SW480 (cell line): Measurements from ENCODE around the gene LRRC4.

Source experiments
- DNase-seq: peaks from one replicate; pipeline ENCODE4 v3.0.0-alpha.2; 2016; ENCODE audit warnings: low spot score

The LRRC4 gene

DNA sequence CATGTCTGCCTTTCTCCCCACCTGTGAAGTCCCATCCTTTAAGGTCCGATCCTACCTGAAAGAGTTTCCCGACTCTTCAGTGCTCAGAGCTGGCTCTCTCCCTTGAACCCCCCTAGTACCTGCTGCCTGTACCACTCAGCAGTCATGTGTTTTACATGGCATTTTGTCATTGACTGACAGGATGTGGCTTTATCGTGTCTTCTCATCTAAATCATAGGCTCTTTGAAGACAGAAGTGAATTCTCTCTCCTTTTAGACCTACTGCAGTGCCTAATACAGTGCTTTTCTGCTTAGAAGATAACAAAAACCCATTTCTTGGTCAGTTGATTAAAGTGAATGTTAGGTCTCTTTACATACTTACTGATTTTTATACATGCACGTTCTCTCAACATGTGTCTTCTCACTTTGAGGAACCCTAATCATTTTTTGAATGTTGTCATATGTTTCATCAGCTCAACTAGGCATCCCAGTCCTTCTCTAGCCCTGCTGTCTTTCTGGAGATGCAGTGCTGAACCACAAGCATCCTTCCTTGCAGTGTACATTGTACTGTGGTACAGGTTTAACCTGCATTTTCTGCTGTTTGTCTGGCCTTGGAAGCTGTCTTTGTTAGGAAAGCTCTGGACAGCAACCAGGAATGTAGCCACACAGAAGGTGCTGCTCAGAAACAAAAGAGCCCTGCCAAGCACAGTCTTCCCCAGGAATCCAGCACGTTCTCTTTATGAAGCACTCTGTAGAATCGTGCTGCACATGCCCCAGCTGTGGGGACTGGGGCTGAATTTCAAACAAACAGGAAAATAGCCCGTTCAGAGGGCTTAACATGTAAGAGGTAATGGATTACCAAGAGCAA, 28.1 kb upstream of the LRRC4 start:
- no peak for DNase-seq

DNA sequence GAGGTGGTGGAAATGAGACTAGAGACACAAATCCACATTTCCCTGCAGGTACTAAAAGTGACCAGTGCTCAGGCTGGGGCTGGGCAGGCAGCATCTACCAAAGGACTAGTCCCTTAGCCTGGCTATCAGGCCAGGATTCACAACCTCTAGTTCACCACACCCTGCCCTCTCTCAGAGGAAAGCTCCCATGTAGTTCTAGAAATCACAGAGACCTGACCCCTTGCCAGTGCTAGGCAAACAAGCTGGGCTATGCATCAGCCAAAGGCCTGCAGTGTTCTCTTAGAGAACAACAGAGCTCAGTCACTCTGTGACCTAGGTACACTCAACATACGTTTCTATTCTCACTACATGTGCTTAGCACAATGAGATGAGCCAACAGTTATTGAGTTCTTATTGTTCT, 26.7 kb upstream of the LRRC4 start:
- no peak for DNase-seq

DNA sequence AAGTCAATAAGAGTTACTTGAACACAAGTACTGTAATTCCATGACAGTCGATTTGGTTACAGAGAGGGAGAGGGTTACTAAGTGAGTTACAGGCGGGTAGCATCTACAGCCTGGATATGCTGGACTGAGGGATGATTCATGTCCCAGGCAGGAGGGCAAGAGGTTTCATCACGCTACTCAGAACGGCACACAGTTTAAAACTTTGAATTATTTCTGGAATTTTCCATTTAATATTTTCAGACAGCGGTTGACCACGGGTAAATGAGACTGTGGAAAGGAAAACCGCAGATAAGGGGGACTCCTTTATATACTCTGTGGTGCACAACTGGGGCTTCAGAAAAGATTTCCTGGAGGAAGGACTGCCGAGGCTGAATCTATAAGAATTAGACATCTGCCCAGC, 25.7 kb upstream of the LRRC4 start:
- no peak for DNase-seq

DNA sequence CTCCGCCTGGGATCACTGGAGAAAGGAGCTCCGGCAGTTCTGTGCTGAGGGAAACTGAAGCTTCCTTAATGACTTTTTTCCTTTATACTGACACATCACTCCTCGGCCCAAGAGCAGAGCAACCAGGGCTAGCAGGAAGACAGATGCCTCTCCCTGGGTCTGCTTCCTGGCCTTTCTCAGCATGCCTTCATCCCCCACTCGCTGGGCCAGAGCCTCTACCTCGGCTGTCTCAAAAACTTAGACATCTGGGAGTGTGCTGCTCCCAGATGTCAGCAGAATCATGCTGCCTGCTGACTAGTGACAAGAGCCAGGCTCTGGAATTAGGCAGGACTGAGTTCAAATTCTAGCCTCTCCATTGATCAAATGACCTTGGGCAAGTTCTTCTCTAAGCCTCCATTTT, 24.4 kb upstream of the LRRC4 start:
- DNase-seq: no peak

DNA sequence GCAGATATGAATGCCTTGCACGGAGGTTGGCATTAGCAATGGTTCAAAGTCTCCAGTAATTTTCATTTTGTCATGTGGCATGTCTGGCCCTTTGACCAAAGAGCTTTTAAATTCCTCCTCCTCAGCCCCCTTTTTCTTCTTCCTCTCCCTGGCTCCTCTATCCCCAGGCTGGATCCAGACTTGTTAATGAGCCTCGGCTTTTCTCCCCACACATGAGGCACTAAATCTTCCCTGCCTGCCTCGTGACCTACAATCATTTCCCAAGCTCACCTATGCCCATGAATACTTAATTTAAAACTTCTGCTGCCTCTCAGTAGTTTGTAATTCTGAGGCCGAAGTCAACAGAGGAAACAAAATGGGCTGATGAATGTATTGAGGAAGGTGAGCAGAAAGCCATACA, 23.3 kb upstream of the LRRC4 start:
- no peak for DNase-seq

DNA sequence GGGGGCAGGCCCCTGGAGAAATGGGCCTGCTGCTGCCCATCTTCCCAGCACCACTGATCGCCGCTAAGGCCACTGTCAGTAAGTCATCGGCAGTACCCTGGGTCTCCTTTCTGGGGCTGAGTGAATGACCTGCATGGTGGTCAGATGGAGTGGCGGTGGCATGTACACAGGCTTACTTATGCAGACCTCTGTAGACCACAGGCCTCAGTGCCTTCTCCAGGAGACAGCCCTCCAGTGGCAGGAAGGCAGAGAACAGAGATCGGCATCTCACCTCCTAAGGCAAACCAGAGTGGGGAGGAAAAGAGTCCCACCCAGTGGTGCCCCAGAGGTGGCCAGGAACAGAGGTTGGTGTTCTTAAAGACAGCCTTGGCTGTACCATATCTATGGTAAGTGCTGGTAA, 22.8 kb upstream of the LRRC4 start:
- DNase-seq: no peak

DNA sequence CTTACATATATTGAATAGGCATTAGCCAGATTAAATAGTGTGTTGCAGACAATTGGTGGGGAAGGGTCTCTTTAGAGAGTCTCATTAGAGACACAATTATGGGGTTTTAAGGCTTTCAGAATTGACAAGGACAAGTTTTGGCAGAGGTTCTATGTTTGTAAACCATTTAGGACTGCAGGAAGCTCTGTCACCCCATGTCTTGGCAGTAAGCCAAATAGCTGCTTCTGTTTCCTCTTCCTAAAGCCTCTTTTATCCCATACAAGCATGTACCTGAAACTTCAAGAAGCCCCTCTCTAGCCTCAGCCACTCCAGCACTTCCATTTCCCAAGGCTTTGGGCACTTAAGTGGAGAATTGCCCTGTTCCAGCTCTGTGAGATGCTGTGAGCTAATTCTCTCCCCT, 21.8 kb upstream of the LRRC4 start:
- no peak for DNase-seq

DNA sequence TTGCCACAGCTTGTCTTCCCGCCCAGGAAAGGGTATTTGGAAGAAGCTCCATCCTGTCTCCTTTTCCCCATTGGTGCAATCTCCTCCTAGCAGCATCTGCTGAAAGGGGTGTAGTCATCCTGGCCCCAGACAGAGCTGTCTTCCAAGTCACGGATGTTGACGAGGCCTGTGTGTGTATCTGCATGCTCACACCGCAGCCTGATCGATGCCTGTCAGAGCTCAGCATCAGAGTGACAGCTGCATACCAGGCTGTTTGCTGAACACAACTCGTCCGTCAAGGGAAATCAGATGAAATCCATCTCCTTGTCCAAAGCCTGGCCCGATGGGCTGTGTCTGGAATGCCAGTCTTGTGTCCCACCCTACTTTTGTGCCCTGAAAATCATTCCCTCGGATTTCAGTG, 21.2 kb upstream of the LRRC4 start:
- DNase-seq: no peak

DNA sequence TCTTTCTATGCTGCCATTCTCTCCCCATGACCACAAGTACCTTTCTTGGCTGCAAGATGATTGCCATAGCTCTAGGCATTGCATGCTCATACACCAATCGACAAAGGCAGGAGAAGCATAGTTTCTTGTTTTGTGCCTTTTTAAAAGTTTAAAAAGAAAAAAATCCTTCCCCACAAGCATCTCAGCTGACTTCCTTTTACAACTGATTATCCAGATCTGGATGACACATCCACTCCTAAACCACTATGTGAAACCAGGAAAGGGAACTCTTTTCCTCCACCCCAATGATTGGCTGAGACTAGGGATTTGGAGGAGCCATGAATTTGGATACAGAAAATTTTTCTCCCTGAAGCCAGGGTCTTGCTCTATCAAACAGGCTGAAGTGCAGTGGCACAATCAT, 14.5 kb upstream of the LRRC4 start:
- no peak for DNase-seq

DNA sequence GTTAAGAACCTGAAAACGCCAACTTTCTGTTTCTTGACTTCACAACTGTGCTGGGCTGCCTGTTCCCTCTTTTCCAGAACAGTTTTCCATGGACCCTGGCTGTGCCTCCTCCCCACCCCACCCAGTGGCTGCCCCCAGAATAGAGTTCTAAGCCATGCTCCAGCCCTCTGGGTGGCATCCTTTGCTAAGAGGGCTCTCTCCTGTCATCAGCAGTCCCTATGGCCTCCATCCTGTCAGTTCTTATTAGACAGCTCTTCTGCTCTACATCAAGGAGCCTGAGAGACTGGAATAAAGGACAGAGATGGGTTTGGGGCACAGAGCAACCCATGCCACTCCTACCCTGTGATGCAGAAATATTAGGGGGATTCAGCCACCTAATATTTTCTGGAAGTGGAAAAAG, 13.9 kb upstream of the LRRC4 start:
- DNase-seq: no peak

DNA sequence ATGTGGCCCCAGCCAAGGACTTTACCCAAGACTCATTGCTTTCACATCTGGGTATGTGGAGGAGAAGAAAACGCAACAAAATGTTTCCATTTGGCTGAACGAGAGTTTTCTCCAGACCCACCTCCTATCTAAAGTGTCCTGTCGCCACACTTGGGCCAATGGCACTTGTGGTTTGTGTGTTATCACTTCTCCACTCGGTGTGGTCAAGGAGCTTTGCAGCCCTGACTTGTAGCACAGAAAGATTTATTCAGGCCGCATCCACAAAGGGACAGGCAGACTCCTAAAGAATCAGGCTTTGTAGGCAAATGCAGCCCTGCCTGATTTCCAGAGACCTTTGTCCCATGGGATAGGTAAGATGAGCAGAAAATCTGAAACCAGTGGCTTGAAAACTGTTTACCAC, 12.8 kb upstream of the LRRC4 start:
- DNase-seq: no peak

DNA sequence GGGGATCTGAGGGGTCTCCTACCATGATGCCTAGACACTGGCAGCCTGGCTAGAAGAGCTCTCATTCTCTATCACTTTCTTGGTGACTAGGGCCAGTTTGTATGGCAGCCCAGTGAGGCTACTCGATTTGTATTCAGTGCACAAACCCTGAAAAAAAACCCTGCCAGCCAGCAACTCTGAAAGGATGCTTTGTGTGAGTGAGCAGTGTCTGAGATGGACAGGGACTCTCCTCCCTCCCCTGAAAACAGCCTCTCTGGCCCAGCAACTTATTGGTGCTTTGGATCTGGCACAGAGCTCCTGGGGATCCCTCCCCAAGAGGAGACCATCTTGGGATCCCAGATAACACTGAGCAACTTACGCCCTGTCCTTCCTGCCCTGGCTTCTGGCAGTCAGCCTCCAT, 10.8 kb upstream of the LRRC4 start:
- DNase-seq: no peak

DNA sequence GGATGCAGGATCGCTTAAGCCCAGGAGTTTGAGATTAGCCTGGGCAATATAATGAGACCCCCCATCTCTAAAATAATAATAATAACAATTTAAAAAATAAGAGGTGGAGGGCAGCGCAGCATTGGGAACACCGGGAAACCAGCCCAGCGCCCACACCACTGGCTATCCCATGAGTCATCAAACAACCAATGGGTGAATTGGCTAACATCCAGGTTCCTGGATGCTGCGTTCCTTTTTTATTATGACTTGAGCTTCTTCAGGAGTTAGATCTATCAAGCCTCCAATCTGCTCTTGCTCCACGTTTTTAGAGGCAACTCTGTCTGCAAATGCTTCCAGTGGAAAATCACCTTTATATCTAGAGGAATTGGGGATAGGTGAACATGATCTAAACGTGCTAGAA, 10.0 kb upstream of the LRRC4 start:
- DNase-seq: no peak

DNA sequence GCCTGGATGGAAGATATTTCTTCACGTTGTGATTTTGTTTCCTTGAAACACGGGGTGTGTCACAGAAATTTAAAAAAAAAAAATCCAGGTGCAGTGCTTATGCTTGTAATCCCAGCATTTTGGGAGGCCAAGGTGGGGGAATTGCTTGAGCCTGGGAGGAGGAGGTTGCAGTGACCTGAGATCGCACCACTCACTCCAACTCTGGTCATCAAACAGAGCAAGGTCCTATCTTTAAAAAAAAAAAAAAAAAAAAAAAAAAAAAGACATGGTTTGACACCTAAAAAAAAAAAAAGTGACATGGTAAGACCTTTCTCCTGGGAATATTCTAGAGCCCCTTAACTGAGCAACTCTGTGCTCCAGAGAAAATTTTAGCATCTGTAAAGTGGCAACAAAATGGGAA, 9.0 kb upstream of the LRRC4 start:
- no peak for DNase-seq

DNA sequence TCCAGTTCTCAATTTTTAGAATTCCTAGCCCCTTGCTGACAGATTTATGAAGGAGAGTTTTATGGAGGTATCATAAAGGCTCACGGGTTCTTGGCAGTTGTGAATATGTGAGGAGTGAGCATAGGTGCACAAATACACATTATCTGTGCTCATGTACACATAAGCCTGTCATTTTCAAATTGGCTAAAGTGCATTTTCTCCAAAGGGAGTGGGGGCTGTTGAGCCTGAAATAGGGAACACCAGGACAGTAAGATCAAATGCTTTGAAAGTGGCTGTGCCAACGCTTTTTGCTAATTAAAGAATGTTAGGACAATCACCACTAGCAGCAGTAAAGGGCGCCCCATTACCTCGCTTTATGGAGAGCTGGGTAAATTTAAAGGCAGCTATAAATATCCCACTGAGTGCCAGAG, 8.3 kb upstream of the LRRC4 start:
- no peak for DNase-seq

DNA sequence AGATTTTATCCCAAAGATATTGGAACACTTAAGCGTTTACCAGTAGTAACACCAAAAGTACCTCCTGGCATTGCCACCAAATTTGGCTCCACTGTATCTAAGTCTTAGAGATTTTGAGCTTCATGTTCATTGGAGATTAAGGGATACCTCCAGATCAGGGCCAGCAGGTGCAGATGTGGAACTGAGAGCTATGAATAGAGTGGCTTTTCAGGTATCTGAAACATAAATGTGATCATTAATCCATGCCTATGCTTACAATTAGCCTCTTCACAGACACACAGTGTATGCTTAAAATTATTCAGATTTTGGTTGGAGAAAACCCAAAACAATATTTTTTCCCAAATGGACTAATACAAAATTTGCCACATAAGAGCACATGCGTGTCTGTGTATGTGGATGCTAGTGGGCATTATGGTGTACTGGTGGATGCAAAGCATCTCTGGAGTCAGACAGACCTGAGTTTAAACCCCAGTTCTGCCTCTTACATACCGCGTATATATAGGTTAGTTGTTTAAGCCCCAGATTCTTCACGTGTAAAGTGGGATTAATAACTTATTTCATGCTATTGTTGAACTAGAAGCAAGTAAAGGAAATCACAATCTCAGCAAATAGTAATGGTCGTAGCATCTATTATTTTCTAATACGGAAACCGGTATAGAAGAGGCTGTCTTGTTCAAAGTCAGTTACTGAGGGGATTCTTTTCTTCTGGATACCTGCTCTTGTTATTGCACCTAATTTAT, 6.8 kb upstream of the LRRC4 start:
- DNase-seq: no peak

DNA sequence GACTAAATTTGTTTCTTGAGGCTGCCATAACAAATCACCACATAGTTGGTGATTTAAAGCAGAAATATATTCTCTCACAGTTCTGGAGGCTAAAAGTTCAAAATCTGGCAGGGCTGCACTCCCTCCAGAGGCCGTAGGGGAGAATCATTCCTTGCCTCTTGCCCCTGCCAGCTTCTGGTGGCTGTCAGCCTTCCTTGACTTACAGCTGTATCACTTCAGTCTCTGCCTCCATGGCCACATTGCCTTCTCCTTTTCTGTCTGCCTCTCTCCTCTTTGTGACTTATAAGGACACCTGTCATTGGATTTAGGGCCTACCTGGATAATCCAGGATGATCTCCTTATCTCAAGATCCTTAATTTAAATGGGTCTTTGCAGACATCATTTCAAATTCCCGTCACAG, 5.8 kb upstream of the LRRC4 start:
- DNase-seq: no peak

DNA sequence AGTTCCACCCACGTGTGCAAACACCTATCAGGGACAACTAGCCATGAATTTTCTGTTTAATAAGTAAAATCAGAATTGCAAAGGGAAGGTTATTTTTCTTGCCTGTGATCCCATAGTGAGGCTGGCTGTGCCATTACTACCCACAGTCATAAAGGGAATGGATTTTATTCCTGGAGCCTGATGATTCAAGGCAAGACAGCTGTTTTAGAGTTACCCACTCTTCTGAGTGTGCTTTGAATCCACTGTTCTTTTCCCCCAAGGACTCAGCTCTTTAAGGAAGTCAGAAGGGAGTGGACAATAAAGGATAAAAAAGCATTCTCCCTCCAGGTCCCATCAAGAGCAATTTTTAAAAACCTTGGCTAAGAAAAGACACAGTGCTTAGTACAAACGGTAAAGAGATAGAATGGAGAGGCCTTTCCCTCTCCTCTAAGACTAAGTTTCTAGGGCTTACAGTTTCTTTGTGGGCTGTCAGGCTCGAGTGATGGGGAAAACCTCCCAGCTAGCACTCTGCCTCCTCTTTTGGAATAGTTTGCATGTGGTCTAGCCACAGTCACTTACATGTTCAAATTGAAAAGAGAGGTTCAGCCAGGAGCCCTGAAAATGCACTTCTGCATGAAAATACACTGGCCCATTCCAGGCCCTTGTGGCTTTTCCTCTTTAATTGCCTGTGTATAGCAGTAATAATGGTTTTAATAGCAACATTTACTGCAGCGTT, 5.1 kb upstream of the LRRC4 start:
- no peak for DNase-seq

DNA sequence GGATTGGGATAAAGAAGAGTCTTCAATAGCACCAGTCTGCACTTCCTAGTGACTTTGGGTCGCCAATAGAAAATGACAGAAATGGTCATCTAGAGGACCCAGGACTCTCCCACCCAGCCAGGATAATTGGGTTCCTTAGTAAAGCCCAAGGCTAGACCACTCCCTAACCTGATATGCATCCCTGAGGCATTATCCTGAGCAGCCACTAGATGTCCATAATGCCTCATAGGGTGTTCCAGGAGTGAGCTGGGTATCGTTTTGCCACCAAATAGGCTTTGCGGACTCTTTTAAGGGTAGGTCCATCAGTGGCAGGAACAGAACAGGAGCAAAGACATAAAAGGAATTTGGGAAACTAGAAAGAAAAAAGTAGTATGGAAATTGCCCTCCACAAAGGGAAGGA, 4.5 kb upstream of the LRRC4 start:
- peak; percentile 9 for DNase-seq

DNA sequence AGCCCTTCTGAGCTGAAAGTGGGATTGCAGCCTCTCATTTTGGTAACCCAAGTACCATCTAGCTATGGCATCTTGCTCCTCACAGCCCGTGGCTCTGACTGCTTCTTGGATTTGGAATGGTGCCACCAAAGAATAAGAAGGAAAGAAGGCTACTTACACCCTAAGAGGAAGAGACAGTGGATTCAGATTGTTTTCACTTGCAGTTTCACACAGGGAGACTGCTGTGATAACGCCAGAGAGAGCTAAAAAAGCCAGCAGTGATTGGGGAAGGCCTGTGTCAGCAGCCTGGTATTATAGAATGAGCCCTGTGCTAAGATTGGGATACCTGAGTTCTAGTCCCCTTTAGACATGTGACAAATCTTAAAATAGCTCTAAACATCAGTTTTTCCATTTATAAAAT, 3.6 kb upstream of the LRRC4 start:
- DNase-seq: no peak

DNA sequence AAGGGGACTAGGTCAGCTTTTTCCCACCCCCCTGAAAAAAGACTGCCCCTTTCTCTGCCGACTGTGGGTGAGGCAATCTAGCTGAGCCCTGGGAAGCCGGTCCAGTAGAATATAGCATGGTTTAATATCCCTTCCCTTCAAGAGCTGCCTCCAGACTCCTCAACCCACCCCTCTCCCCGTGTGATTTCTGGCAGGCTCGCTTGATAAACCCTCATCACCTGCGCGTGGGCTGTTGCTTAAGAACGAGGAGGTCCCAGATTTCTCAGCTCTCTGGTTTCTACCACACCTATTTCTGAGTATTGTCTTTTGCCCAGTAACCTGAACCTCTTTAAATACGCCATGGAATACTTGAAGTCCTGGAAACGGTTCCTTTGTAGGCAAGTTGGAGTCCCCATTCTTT, 2.0 kb upstream of the LRRC4 start:
- no peak for DNase-seq

DNA sequence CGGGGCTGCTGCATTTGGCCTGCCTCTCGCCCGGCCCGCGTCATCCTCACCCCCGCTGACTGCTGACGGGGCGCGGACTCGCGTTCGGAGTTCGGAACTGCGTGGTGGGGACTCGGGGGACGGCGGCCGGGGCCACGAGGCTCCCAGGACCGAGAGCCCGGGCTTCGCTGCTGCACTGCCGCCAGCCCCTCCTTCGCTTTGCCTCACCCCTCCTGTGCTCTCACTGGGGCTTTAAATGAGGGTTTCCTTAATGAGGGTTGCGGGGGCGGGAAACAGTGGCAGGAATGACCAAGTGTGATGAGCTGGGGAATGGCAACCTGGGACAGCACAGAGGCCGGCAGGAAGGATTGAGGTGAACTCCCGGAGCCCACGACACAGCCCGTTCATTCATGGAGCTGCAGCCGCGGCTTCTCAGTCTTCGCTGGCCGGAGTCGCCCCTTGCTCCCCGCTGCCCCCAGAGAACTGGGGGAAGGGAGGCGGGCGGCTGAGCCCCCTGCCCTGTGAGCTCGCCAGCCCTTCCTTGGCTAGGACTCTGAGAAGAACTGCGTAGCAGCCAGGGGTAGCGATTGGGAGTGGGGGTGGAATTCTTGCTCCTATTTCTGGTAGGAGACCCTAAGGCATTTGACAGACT, 1.5 kb upstream of the LRRC4 start:
- no peak for DNase-seq
